D341Med (cell line): ENCODE data around the gene CCDC187.
A peak's percentile ranks its signal among the peaks of the same experiment; 100 is the strongest.
"Not testable (repeated sequence)": the region's sequence is repeated elsewhere in the genome, so short reads cannot be mapped to it uniquely, and the experiment has no call there.

Experiments
- DNase-seq: peaks from one replicate; pipeline ENCODE4 v3.0.0; 2012; ENCODE audit warnings: low spot score

Gene CCDC187

DNA sequence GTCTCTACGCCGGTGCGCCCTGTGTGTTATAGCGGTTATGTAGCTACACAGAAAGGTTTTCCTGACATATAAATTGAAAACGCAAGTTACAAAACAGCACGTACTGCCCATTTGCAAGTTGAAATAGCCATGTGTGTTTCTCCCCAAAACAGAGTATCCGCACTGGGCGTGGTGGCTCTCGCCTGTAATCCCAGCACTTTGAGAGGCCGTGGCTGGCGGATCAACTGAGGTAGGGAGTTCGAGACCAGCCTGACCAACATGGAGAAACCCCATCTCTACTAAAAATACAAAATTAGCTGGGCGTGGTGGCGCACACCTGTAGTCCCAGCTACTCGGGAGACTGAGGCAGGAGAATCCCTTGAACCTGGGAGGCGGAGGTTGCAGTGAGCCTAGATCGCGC lies 37.3 kb downstream of the CCDC187 start:
- DNase-seq = not testable (repeated sequence)

DNA sequence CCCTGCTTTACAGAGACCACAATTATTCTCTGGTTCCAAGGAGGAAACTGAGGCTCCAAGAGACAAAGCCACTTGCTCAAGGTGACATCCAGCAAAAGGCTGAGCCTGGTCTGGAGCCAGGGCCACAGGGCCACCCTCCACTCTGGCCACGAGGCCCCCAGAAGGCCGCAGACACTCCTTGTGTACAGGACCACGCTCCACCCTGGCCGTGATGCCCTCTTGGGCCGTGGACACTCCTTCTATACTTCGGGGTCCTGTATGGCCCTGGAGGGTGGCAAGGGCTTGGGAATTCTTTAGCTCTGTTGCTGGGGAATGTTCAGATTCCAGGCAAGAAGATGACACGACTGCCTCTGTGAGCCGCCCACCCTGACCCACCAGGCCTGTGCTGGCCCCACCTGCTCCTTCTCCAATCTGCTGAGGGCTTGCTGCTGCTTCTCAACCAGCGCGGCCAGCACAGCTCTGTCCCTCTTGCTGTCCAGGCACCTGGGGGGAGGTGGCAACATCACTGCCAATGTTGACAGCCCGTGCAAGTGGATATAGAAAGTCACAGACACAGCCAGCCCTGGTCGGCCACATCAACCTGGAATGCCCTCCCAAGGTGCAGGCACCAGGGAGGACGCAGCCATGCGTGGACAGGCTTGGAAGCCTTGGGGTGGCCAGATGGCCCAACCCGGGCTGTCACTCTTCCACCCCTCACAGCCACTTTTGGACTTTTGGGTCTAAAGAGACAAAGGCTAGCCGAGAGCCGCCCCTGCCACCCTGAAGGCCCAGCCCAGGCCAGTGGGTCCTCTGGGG lies 38.1 kb downstream of the CCDC187 start:
- DNase-seq = no peak

DNA sequence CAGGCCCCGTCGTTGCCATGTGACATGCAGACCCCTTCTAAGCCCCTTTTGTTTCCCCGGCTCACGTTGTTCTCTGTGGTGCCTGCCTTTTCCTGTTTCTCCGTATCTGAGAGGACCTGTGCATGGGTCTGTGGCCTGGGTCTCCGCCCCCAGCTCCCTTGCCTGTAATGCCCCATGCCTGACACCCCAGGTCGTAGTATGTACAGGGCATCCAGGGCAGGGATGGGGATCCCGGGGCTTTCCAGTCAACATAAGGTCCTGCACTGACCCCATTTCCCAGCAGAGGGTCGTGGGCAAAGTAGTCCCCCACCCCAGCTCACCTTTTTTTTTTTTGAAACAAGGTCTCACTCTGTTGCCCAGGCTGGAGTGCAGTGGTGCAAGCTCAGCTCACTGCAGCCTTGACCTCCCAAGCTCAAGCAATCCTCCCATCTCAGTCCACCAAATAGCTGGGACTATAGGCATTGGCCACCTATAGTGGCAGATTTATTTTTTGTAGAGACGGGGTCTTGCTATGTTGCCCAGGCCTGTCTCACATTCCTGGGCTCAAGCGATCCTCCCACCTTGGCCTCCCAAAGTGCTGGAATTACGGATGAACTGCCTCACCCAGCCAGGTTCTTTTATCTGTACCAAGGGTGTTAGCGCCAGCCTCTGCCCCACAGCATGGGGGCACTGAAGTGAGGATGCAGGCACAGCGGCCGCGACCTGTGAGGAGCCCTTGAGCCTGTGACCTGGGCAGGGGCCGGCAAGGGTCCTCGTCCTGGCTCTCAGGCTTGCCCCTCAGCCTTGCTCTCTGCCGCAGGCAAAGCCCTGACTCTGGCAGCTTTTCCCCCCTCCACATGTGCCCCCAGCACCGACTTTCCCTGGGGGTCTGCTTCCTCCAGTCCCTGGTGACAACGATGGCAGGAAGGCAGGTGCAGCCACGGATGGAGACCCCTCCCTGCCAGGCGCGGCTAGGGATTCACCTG lies 39.2 kb downstream of the CCDC187 start:
- no peak for DNase-seq

DNA sequence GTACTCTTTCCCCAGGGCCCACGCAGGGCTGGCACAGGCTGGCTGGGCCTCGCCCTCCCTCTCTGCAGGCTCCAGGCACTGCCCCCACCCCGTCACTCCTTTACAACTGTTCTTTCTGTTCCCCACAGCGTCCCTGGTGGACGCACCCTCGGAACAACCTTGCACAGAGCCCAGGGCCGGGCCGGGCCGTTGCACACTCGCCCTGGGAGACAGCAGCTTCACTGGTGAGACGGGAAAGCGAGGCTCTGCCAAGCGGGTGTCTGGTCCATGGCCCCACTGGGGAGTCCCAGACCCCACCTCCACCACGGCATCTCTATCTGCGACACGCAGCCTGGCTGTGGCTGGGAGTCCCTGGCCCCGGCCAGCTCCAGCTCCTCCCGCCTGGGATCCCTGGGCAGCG lies 39.9 kb downstream of the CCDC187 start:
- DNase-seq = no peak

DNA sequence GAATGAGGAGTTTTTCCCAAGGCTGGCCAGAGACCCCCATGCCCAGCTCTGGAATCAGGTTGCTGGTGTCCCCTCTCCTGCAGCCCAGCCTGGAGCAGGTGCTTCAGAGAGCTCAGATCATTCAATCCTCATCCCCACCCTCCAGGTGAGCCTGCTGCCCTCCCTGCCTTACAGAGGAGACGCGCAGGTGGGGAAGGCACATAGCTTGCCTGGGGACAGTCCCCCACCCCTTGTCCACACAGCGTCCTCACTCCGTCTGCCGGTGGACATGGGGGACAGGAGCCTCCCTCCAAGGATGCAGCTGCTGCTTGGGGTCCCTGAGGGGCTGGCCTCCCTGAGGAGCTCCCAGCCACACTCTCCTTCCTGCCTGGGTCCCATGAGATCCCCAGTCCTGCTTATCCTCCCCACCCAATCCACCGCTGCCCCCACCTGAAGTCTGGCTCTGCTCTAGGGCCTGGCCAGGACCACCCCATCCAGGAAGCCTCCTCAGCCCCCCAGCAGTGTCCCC lies 41.2 kb downstream of the CCDC187 start:
- no peak for DNase-seq

DNA sequence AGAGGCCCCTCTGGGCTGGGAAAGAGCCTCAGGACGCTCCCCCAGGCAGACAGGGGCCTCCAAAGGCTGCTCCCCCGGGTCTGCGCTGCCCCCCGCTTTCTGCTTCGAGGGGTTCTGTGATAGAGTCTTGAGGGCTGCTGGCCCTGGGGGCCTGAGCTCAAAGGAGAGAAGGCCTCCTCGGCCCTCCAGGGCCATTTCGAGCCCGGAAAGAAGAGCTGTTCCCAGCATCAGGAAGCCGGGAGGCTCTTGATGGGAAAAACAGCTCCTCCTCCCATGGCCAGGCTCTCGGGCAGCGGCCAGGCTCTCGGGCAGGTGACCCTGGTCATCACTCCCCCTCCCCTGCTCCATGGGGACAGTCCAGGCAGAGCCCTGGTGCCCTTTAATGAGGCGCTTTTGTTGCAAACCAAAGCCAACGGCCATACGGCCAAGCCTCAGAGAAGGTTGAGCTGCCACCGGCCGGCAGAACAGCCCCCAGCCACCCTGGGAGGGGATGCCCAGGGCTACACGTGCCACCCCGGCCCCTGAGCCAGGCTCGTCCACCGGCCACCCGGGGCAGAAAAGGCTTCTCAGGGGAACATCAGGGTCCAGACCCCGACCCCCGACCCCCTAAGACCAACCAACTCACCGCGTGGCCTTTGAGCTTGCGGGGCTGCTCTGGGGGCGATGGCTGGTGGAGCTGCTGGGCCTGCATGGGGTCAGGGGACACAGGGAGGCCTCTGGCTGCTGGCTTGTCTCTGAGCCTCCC lies 42.0 kb downstream of the CCDC187 start:
- DNase-seq = no peak

DNA sequence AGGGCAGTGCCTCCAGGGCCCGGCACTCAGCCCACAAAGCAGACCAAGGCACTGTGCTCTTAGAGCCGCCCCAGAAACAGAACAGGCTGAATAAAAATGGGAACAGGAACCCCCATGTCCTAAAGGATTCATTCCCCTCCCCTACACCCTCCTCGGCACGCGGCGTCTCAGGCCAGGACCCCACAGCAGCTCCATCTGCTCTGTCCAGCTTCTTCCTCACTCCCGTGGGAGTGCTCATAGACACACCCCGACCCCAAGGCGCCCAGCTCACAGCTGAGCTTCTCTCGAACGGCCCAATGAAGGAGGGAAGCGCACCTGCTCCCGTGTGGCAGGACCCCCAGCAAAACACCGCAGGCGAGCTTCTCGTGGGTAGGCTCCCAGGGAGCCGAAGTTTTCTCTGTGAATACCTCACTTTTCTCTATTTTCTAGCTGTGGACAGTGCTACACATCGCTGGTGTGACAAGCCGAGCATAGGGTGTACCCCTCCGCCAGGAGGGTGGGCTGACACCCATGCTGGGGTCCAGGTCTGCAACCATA lies 42.9 kb downstream of the CCDC187 start:
- no peak for DNase-seq

DNA sequence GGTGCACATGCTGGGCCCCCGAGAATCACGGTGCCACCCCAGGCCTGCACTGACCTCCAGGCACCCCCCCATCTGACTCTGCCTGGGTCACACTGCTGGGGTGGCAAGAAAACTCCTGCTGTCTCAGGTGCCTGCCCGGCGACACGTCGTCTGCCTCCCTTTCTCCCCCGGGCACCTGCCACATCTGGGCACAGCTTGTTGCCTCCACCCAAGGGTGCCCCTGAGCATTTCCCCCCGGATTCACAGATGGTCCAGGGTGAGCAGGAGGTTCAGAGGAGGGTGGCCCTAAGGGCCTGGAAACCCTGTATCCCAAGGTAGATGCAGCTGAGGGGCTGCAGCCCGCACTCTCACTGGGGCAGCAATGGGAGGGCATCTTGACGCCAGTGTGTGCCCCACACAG lies 43.4 kb downstream of the CCDC187 start:
- no peak for DNase-seq

DNA sequence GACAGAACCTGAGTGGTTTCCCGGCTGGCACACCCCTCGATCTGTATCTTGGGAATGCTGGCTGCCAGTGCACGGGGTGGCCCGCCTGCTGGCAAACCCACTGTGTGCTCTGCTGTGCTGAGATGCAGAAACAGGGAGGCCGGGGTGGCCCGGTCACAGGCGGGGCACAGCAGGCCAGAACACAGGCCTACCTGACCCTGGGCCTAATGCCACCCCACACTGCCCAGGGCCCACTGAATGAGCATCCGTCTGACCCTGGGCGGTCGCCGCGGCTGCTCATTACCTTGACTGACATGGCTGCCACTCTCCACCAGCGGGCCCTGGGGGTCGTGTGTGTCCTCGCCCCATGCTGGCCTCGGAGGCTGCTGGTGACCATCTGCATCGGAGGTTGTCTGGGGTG lies 44.1 kb downstream of the CCDC187 start:
- DNase-seq = no peak

DNA sequence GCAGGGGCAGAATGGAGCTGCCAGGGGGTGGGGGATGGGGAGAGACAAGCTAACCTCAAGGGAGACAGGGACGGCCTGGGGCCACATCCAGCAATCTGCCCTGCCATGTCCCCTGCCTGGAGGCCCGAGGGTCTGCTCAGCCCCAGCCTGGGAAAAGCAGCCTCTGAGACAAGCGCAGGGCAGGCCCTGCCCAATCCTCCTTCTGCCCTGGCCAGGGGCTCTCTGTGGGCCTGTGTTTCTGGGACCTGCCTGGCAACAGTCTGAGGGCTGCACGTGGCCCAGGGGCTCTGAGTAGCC lies 44.4 kb downstream of the CCDC187 start:
- DNase-seq = no peak

DNA sequence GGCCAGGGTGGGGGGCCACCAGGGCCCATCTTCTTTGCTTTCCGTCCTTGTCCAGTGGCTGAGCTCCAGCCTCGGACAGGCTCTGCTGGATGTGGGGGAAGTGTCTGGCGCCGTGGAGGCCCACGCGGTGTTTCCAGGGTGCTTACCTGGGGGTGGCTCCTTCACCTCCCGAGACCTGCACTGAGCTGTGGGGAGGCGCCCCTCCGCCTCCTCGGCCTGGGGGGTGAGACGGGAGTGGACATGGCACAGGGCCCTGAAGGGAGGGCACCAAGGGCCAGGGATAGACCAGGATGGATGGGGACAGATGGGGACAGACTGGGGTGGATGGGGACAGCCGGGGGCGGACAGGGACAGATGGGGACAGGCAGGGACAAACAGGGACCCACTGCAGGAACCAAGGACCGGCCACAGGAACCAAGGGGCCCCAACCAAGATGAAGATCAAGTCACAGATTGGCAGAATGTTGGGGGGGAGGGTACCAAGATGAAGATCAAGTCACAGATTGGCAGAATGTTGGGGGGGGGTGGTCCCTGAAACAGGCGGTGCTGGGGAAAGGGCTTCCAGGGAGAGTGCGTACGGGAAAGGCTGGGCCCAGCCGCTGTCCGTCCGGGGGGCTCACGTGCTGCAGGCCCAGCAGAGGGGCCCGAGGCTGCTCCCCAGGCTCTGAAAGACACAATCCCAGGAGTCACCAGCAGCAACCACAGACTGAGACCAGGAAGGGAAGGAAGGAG lies 44.9 kb downstream of the CCDC187 start:
- DNase-seq = no peak

DNA sequence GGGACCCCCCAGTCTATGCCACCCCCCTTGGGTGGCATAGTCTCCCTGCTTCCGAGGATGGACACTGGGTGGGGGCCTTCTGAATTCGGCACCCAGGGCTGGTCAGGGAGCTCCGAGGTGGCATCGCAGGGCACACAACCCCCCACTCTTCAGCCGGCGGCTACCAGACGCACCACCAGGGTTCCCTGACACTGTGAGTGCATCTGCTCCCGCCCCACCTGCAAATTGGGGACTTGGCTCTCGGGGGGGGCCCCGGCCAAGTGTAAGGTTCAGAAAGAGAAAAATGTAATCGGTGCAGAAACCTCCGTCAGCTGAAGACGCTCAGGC lies 45.6 kb downstream of the CCDC187 start:
- DNase-seq = no peak

DNA sequence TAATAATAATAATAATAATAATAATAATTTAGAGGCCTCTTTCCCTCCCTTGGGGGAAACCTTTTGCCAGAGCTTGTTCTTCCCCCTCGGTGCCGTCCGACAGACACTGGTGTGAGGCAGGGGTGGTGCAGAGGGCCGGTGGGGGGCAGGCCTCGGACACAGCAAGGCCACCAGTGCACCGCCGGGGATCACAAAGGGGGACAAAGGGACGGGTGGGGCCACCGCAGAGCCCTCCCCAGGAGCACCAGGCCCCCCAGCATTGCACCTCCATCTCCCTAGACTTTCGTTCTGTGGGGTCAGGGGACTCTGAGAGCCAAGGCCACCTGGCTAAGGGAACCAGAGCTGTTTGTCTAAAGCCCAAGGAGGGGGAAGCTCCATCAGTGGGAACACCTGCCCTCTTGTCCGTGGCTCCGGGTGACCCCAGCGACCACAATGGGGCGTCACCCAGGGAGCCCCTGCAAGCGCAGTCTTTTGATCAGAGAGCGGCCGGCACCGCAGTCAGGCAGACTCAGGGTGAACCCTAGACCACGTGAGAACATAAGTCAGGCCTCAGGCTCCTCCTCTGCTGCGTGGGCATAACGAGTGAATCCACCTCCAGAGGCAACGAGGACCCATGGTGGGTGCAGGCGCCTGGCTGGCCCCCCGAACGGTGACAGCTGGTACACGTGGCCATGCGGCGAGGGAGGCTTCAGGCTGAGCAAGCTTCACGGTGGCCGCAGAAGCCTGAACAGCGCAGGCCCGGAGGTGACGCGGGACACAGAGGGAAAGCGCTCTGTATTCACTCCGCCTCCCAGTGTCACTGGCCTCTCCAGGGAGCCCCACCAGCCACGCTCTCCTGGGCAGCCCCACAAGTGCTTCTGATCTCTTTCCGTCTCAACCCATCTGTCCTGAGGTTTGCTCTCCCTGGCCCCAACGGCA lies 46.3 kb downstream of the CCDC187 start:
- no peak for DNase-seq

DNA sequence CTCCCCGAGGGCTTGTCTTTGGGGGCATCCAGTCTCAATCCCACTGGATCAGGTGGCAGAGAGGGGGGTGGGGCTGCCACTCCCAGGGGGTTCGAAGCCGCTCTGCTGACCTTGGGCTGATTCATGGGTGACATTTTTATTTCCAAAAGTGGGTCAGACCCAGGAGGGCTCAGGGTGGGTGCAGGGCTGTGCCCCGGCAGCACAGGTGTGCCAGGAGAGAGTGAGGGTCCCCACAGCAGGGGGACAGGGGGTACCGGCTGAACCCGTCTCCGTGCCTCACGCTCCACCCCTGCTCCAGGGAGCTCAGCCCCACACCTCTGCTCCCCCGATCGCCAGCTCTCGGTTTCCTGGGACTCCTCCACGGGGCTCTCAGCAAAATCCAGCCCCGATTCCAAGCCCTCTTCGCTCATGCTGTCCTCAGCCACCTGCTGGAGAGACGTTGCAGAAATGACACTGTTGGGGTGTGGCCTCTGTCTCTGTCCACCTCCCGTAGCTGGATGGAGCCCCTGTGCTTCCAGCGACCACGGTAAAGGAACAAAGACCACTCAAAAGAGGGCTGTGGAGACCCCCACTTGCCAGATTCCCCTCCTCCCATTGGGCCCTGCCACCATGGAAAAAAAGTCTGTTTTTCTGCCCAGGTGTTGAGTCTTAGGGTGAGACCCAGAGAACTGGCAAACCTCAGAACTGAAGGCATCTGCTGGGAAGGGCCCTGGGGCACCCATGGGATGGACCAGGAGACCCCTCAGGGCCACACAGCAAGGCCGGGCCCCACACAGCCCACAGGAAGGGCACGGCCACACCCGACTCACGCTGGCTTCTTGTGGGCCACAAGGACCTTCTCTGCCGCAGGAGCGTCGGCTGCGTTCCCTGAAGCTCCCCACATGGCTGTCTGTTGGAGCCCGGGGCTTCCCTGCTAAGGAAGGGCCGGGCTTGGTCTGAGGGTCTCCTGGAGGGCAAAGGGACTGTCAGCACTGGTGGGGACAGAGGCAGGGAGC lies 47.7 kb downstream of the CCDC187 start:
- DNase-seq = peak; percentile 57

DNA sequence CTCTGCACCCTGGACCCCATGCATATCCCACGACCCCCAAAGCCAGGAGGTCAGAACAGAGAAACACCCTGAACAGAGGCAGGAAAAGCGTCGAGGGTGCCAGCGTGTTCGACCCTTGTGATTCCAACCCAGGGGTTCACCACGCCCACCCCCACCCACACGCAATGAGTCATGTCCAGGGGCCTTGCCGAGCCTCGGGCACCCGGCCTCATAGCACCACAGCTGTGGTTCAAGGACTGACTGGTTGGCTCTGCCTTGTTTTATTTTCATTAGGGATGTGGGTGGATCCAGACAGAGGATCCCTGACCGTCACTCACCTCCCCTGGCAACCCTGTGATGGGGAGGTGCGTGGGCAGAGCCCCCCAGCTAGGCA lies 48.7 kb downstream of the CCDC187 start:
- no peak for DNase-seq

DNA sequence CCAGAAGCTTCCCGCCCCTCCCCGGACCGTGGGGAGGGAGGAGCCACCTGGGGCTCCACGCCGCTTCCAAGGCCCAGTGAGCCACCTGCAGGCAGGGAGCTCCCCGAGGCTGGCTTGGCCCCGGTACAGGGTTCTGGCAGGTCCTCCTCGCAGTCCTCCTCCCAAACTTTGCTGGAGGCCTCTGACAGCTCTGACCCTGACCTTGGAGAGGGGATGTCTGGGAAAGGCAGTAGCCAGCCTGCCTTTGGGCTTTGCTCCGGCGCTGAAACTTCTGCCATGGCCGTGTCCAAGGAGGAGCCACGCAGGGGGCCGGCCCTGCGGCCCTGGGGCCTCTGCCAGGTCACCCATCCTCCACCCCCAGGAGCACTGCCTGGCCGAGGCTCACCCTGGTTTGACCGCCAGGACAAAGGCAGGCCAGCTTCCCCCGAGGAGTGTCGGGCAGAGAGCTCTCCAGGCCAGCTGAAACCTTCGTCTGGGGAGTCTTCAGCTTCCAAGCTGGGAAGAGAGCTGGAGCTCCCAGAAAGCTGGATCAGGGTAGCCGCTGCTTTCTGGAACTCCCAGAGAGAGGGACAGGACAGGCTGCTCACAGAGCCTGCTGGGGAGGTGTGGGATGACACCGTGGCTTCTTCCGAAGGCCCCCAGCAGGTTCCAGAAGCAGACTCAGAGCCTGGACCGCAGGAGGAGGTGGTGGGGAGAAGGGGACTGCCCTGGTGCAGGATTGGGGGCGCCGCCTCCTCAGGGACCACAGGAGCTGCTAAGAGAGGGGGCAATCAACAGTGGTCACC lies 49.3 kb downstream of the CCDC187 start:
- DNase-seq = no peak

DNA sequence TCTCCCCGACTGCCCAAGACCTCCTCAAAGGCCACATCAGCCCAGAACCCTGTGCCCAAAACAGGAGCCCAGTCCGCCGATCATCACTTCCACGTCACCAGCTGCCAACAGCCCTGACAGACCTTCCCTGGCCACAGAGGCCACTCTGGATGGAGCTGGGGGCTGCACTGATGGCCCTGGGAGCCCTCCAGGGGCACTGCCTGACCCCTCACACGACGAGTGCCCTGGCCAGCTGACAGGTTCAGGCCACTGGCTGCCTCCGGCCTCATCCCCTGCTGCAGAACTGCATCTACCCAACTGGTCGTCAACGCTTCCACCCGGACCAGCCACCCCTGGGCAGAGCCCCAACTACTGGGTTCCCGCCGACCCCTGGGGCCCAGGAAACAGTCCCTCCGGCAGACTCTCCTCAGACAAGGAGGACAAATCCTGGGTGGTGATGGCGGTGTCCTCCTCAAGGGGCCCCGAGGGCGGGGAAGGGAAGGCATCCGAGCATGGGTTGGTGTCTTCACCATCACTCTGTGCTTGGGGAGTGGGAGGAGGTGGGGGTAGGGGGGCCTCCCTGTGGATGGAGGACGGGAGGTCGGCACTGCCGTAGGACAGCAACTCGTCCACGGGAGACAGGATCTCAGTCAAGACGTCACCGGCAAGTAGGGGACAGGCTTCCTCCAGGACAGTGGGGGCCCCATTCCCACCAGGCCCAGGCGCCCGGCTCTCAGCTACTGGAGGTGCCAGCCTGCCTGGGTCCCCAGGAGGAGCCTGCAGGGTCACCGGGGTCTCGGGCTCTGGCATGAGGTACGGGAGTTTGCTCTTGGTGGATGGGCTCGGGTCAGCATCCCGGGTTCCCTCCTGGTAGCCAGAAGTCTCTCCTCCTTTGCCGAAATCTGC lies 50.4 kb downstream of the CCDC187 start:
- no peak for DNase-seq

DNA sequence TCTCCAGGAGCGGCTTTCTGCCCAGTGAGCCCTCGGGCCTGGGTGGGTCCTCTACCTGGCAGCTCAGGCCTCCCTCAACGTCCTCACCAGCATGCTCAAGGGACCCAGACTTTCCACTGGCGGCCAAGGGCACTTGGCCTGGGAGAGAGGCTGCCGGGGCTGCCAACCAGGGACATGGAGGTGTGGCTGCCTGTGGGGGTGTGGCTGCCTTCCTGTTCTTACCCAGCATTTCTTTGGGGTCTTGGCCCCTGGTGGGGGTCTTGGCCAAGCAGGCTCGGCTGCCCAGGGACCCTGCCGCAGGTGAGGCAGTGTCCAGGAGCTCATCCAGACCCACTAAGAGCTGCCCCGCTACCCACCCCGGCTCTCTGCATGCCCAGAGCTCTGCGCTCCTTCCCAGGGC lies 51.0 kb downstream of the CCDC187 start:
- no peak for DNase-seq
